Trophoblast cell (in vitro differentiated cells and primary cell): ENCODE results near the gene CYP24A1.

Experiments
- DNase-seq, 2 donors: peaks; one replicate each; pipeline ENCODE4 v3.0.0-alpha.2; 2016
- H2AFZ ChIP-seq: 2 replicates; pipeline ENCODE4 v1.6.1; 2013; ENCODE audit warnings: low read length, moderate library complexity, mild to moderate bottlenecking; ENCODE audit not compliant: insufficient read depth, poor library complexity
- H2AK5ac ChIP-seq: 2 replicates; pipeline ENCODE4 v1.6.1; 2013; ENCODE audit warnings: mild to moderate bottlenecking, low read length
- H2BK120ac ChIP-seq: 2 replicates; pipeline ENCODE4 v1.6.1; 2013; ENCODE audit warnings: low read length, mild to moderate bottlenecking, moderate library complexity; ENCODE audit not compliant: insufficient read depth, poor library complexity
- H2BK12ac ChIP-seq: 2 replicates; pipeline ENCODE4 v1.6.1; 2013; ENCODE audit warnings: mild to moderate bottlenecking, low read length, moderate library complexity
- H2BK5ac ChIP-seq: 2 replicates; pipeline ENCODE4 v1.6.1; 2013; ENCODE audit warnings: low read length, low read depth, moderate library complexity, mild to moderate bottlenecking; ENCODE audit not compliant: poor library complexity
- H3K14ac ChIP-seq: 2 replicates; pipeline ENCODE4 v1.6.1; 2013; ENCODE audit warnings: mild to moderate bottlenecking, low read length
- H3K18ac ChIP-seq: 2 replicates; pipeline ENCODE4 v1.6.1; 2013; ENCODE audit warnings: mild to moderate bottlenecking, low read length
- H3K23ac ChIP-seq: 2 replicates; pipeline ENCODE4 v1.6.1; 2013; ENCODE audit warnings: low read length
- H3K27ac ChIP-seq: 2 replicates; pipeline ENCODE4 v1.5.1; 2013; ENCODE audit warnings: low read depth, mild to moderate bottlenecking, inconsistent platforms, low read length, moderate library complexity
- H3K27me3 ChIP-seq: 2 replicates; pipeline ENCODE4 v1.6.1; 2013; ENCODE audit warnings: inconsistent platforms, mild to moderate bottlenecking, low read length, moderate library complexity; ENCODE audit not compliant: insufficient read depth
- H3K36me3 ChIP-seq, 2 experiments: 1 replicate in 1 of 2; 2 replicates in 1 of 2; pipeline ENCODE4 v1.6.1; 2013; ENCODE audit warnings: low read length in 2 of 2, mild to moderate bottlenecking in 2 of 2, moderate library complexity in 1 of 2; ENCODE audit not compliant: insufficient read depth in 2 of 2, control insufficient read depth in 1 of 2
- H3K4ac ChIP-seq: 2 replicates; pipeline ENCODE4 v1.6.1; 2013; ENCODE audit warnings: low read depth, mild to moderate bottlenecking, low read length, moderate library complexity
- H3K4me1 ChIP-seq, 2 experiments: 1 replicate in 1 of 2; 2 replicates in 1 of 2; pipeline ENCODE4 v1.6.1; 2013; ENCODE audit warnings: low read length in 2 of 2, mild to moderate bottlenecking in 2 of 2, moderate library complexity in 1 of 2; ENCODE audit not compliant: insufficient read depth in 2 of 2, control insufficient read depth in 1 of 2
- H3K4me2 ChIP-seq: 2 replicates; pipeline ENCODE4 v1.6.1; 2013; ENCODE audit warnings: inconsistent platforms, mild to moderate bottlenecking, low read length, moderate library complexity
- H3K4me3 ChIP-seq: 2 replicates; pipeline ENCODE4 v1.5.1; 2013; ENCODE audit warnings: mild to moderate bottlenecking, low read depth, low read length, inconsistent platforms
- H3K79me1 ChIP-seq: one replicate; pipeline ENCODE4 v1.6.1; 2013; ENCODE audit warnings: low read length
- H3K79me2 ChIP-seq: 2 replicates; pipeline ENCODE4 v1.6.1; 2013; ENCODE audit warnings: low read length, mild to moderate bottlenecking; ENCODE audit not compliant: control insufficient read depth, insufficient read depth, poor library complexity
- H3K9ac ChIP-seq: 2 replicates; pipeline ENCODE4 v1.6.1; 2013; ENCODE audit warnings: mild to moderate bottlenecking, low read length
- H3K9me3 ChIP-seq: 2 replicates; pipeline ENCODE4 v1.6.1; 2013; ENCODE audit warnings: low read depth, mild to moderate bottlenecking, control low read depth, inconsistent platforms, low read length; ENCODE audit not compliant: insufficient read depth
- H4K12ac ChIP-seq: 2 replicates; pipeline ENCODE4 v1.6.1; 2013; ENCODE audit warnings: low read depth, mild to moderate bottlenecking, low read length, moderate library complexity
- H4K8ac ChIP-seq: 2 replicates; pipeline ENCODE4 v1.6.1; 2013; ENCODE audit warnings: low read depth, mild to moderate bottlenecking, low read length, moderate library complexity
- H4K91ac ChIP-seq: one replicate; pipeline ENCODE4 v1.6.1; 2013; ENCODE audit warnings: low read depth, mild to moderate bottlenecking, low read length, moderate library complexity
- WGBS: extraction: QIAGEN DNeasy Blood & Tissue Kit; methylation state at CpG from one replicate; pipeline ENCODE4 v1.1.7; 2013; ENCODE audit warnings: missing lambda C conversion rate; ENCODE audit not compliant: insufficient read length, insufficient coverage; ENCODE audit errors: extremely low coverage; 5-methylcytosine and 5-hydroxymethylcytosine counted together

CYP24A1 gene

GRCh38 chr20:54177378-54177777, 3.6 kb upstream of the CYP24A1 start:
- H3K79me1 ChIP-seq: no peaks in the 10 kb centered on the region
- no peak overlapping the region for H3K14ac ChIP-seq
- no peak overlapping the region for H3K4me3 ChIP-seq
- no peak overlapping the region for H2BK120ac ChIP-seq
- no peak overlapping the region for H2BK12ac ChIP-seq
- no CpG with 5 or more reads among the region's 6 CpGs for WGBS
- H3K36me3 ChIP-seq: no peaks in the 10 kb centered on the region
- H3K9ac ChIP-seq: no peak overlapping the region
- H2AK5ac ChIP-seq: no peak overlapping the region
- DNase-seq: no peak
- H3K23ac ChIP-seq: no peak overlapping the region
- H2BK5ac ChIP-seq: no peak overlapping the region
- H3K4me1 ChIP-seq: peaks cover 17 to 20% of the 10 kb centered on the region in 2 experiments
- no peaks in the 10 kb centered on the region for H3K79me2 ChIP-seq
- no peak overlapping the region for H4K91ac ChIP-seq
- H2AFZ ChIP-seq: no peak overlapping the region
- no peak overlapping the region for H4K8ac ChIP-seq
- H3K9me3 ChIP-seq: peaks cover 4% of the 10 kb centered on the region
- H3K4me2 ChIP-seq: no peak overlapping the region
- H3K27ac ChIP-seq: no peak overlapping the region
- H4K12ac ChIP-seq: no peak overlapping the region
- no peak overlapping the region for H3K4ac ChIP-seq
- peaks cover 25% of the 10 kb centered on the region for H3K27me3 ChIP-seq
- no peak overlapping the region for H3K18ac ChIP-seq

DNA sequence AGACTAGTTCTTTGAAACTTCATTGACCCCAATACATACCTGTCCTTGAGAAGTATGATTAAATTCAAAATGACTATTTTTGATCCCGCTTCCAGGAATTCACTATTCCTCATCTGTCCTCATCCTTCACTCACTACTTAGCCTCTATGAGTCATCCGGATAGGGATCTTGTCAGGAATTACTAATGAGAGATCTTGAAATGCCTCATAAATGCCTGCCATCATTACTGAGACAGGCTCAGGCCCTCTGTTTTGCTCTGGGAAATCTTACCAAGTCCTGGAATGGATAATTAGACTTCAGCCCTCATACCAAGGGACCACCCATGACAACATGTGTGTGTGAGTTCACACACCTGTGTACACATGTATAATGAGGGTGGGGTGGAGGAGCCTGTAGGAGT, 2.8 kb upstream of the CYP24A1 start:
- Histone ChIP-seq H3K36me3 (no peaks in the 10 kb centered on the region), H3K23ac (no peak overlapping the region), H3K27ac (no peak overlapping the region), H3K27me3 (peaks cover 28% of the 10 kb centered on the region), H3K9ac (no peak overlapping the region), H3K4me2 (no peak overlapping the region), H4K8ac (no peak overlapping the region), H3K9me3 (peaks cover 4% of the 10 kb centered on the region), H2BK120ac (no peak overlapping the region), H3K4me1 (peaks cover 17 to 20% of the 10 kb centered on the region in 2 experiments), H4K91ac (no peak overlapping the region), H4K12ac (no peak overlapping the region), H2AFZ (no peak overlapping the region), H2BK5ac (no peak overlapping the region), H3K4ac (no peak overlapping the region), H3K79me1 (no peaks in the 10 kb centered on the region), H3K18ac (no peak overlapping the region), H3K14ac (no peak overlapping the region), H2AK5ac (no peak overlapping the region), H3K4me3 (no peak overlapping the region), H3K79me2 (no peaks in the 10 kb centered on the region), H2BK12ac (no peak overlapping the region)
- no CpG with 5 or more reads among the region's 2 CpGs for WGBS
- peak; percentile 67 to 86 for DNase-seq

GRCh38 chr20:54174457-54175175, 830 bp upstream of the CYP24A1 start:
- no peak overlapping the region for H3K23ac ChIP-seq
- no peaks in the 10 kb centered on the region for H3K79me2 ChIP-seq
- H4K91ac ChIP-seq: no peak overlapping the region
- H2BK5ac ChIP-seq: no peak overlapping the region
- H2BK12ac ChIP-seq: no peak overlapping the region
- H4K12ac ChIP-seq: no peak overlapping the region
- no peak overlapping the region for H2AK5ac ChIP-seq
- H2AFZ ChIP-seq: no peak overlapping the region
- DNase-seq: no peak
- no peak overlapping the region for H4K8ac ChIP-seq
- peak overlapping the region; percentile 47 for H3K4me2 ChIP-seq
- H3K9ac ChIP-seq: no peak overlapping the region
- H3K18ac ChIP-seq: no peak overlapping the region
- peaks cover 33% of the 10 kb centered on the region for H3K27me3 ChIP-seq
- H3K27ac ChIP-seq: no peak overlapping the region
- no CpG with 5 or more reads among the region's 18 CpGs for WGBS
- no peak overlapping the region for H3K4me3 ChIP-seq
- peaks cover 4% of the 10 kb centered on the region for H3K9me3 ChIP-seq
- H3K4ac ChIP-seq: no peak overlapping the region
- no peaks in the 10 kb centered on the region for H3K79me1 ChIP-seq
- H3K36me3 ChIP-seq: no peaks in the 10 kb centered on the region
- H3K14ac ChIP-seq: no peak overlapping the region
- H2BK120ac ChIP-seq: no peak overlapping the region
- peaks cover 17 to 20% of the 10 kb centered on the region in 2 experiments for H3K4me1 ChIP-seq

DNA sequence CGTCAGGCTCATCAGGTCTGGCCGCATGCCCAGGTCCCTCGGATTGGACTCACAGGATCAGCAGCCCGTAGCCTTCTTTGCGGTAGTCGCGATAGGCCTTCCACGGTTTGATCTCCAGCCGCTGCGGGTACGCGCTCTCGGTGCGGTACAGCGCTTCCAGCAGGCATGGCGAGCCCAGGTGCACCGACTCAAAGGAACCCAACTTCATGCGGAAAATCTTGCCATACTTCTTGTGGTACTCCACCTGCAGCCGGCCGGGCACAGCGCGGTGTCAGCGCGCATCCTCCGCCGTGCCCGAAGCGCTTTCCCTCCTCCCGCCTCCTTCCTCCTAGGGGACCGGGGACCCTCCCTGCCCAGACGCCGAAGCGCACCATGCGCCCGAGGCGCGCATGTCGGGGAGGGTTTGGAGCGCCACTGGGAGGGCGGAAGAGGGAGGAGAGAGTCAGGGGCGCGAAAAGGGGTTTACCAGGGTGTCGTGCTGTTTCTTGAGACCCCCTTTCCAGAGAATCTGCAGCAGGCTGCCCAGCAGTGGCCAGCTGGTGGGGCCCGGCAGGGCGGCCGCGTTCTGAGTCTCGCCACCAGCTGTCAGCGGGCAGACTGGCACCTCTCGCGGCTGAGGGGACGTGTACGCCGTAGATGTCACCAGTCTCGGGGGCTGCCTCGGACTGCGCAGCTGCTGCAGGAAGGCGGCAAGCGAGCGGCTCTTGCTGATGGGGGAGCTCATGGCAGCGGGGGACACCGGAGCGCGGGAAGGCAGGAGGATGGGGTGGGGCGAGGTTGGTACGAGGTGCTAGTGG, 732 bp downstream of the CYP24A1 start:
- Histone ChIP-seq H3K4me2 (peak overlapping the region; percentile 47), H3K36me3 (no peaks in the 10 kb centered on the region), H3K18ac (no peak overlapping the region), H2BK5ac (no peak overlapping the region), H3K23ac (no peak overlapping the region), H3K79me1 (no peaks in the 10 kb centered on the region), H3K27me3 (peaks cover 33% of the 10 kb centered on the region), H2BK12ac (no peak overlapping the region), H4K91ac (no peak overlapping the region), H3K9me3 (peaks cover 4% of the 10 kb centered on the region), H3K4me1 (peaks cover 17 to 22% of the 10 kb centered on the region in 2 experiments), H4K8ac (no peak overlapping the region), H2BK120ac (no peak overlapping the region), H3K9ac (no peak overlapping the region), H3K4me3 (peak overlapping the region; percentile 41), H2AK5ac (no peak overlapping the region), H3K27ac (no peak overlapping the region), H3K4ac (no peak overlapping the region), H4K12ac (no peak overlapping the region), H3K79me2 (no peaks in the 10 kb centered on the region), H3K14ac (no peak overlapping the region), H2AFZ (no peak overlapping the region)
- WGBS: no CpG with 5 or more reads among the region's 66 CpGs
- DNase-seq: peak; percentile 21 to 49
